ENCODE results near the gene ZWILCH.
"Not testable (repeated sequence)": the region's sequence is repeated elsewhere in the genome, so short reads cannot be mapped to it uniquely, and the experiment has no call there.

The ZWILCH gene

DNA sequence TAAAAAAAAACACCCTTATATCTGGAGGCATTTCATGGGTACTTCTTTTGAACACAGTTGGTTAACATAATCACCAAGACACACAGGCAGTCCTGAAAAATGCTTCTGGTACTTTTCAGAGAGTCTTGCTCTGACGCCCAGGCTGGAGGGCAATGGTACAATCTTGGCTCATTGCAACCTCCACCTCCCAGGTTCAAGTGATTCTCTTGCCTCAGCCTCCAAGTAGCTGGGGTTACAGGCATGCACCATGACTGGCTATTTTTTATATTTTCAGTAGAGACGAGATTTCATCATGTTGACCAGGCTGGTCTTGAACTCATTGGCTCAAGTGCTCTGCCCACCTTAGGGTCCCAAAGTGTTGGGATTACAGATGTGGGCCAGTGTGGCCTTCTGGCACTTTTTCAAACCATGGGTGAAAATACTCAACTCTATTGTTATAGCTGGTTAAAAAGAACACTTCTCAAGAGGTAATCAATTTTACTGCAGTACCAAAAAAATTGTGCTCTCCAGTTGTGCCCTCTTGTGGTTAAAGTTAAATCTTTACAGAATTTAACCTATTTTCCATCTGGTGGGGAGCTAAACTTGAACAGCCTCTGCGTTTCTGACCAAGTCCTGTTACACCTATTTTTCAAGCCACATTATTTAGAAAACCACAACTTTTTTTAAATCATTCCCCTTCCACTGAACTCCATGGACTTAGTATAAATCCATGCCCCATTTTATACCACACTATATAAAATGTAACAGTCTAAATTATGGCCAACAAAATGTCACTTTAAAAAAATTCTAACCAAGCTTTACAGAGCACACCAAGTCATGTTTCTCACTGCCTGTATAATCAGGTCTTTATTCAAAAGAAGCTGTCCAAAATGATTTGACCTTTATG, 6.4 kb upstream of the ZWILCH start:
- Mint-ChIP-seq H3K4me3 (peak overlapping the region; percentile 28), H3K4me1 (ENCODE audit: low read depth) (peaks cover 35% of the 10 kb centered on the region), H3K9me3 (no peaks in the 10 kb centered on the region), H3K27ac (peak overlapping the region; percentile 96), H3K27me3 (ENCODE audit: low read depth) (no peaks in the 10 kb centered on the region), H3K36me3 (ENCODE audit: low read depth) (peaks cover 82% of the 10 kb centered on the region)
- no peak for DNase-seq (ENCODE audit: low spot score)

DNA sequence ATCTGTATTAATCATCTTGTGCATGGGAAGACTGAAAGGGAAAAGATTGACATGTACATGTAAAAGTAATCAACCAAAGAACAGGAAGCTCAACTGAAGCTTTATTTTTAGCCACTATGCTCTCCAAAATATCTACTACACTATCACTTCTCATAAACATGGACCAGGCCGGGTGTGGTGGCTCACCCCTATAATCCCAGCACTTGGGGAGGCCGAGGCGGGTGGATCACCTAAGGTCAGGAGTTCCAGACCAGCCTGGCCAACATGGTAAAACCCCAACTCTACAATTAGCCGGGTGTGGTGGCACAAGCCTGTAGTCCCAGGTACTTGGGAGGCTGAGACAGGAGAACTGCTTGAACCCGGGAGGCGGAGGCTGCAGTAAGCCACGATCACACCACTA, 4.8 kb upstream of the ZWILCH start:
- peaks cover 80% of the 10 kb centered on the region for H3K36me3 Mint-ChIP-seq (ENCODE audit: low read depth)
- H3K4me1 Mint-ChIP-seq (ENCODE audit: low read depth) = peaks cover 31% of the 10 kb centered on the region

DNA sequence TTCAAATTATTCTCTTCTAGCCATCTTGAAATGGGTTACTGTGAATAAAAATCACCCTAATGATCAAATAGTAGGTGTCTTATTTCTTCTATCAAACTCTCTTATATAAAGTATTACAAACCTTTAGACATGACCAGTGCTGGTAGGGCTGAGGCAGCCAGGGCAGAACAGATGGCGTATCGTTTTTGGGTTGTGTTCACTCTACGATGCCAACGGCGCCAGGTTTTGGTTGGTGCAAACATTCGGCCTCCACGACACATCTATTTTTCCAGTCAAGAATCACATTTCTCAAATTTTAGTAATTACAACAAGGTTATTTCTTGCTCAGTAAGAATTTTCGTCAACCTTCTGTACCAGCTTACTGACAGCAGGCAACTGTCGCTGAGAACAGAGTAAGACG, 2.6 kb upstream of the ZWILCH start:
- peaks cover 35% of the 10 kb centered on the region for H3K4me1 Mint-ChIP-seq (ENCODE audit: low read depth)
- DNase-seq (ENCODE audit: low spot score) = no peak
- peaks cover 69% of the 10 kb centered on the region for H3K36me3 Mint-ChIP-seq (ENCODE audit: low read depth)
- no peaks in the 10 kb centered on the region for H3K9me3 Mint-ChIP-seq
- H3K4me3 Mint-ChIP-seq = peak overlapping the region; percentile 100
- peak overlapping the region; percentile 74 for H3K27ac Mint-ChIP-seq
- H3K27me3 Mint-ChIP-seq (ENCODE audit: low read depth) = no peaks in the 10 kb centered on the region

More for the DNA sequence above, 4.8 kb upstream of the ZWILCH start:
- H3K27me3 Mint-ChIP-seq (ENCODE audit: low read depth); H3K4me3 Mint-ChIP-seq; H3K27ac Mint-ChIP-seq; H3K9me3 Mint-ChIP-seq; DNase-seq (ENCODE audit: low spot score): not testable (repeated sequence)

DNA sequence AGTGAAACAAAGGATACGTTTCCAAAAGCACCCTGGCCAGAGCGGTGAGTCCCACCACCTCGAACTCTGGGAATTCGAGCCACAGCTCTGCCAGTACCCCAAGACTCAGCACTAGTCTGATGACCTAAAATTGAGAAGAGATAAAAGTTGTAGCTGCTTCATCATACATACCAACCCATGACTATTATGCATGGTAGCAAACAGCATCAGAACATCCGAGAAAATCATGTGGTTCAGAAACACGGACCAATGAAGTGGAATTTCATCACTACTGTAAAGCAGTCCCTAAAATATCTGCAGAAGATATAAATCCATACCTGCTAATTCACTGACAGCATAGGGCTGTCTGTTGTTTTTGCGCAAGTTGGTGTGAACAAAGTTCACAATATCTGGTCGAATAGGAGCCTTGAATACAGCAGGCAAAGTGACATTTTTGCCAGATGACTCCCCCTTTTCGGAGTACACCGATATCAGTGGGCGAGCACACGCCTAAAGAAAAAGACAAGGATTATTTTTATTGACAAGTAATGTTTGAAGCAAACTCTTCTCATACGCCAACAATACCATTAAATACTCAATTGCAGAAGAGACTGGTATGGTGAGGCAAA, 2.0 kb upstream of the ZWILCH start:
- Mint-ChIP-seq H3K36me3 (ENCODE audit: low read depth) (peaks cover 62% of the 10 kb centered on the region), H3K4me3 (peak overlapping the region; percentile 100), H3K27ac (peak overlapping the region; percentile 99), H3K4me1 (ENCODE audit: low read depth) (peaks cover 38% of the 10 kb centered on the region)
- H3K27me3 Mint-ChIP-seq (ENCODE audit: low read depth); H3K9me3 Mint-ChIP-seq; DNase-seq (ENCODE audit: low spot score): not testable (repeated sequence)

DNA sequence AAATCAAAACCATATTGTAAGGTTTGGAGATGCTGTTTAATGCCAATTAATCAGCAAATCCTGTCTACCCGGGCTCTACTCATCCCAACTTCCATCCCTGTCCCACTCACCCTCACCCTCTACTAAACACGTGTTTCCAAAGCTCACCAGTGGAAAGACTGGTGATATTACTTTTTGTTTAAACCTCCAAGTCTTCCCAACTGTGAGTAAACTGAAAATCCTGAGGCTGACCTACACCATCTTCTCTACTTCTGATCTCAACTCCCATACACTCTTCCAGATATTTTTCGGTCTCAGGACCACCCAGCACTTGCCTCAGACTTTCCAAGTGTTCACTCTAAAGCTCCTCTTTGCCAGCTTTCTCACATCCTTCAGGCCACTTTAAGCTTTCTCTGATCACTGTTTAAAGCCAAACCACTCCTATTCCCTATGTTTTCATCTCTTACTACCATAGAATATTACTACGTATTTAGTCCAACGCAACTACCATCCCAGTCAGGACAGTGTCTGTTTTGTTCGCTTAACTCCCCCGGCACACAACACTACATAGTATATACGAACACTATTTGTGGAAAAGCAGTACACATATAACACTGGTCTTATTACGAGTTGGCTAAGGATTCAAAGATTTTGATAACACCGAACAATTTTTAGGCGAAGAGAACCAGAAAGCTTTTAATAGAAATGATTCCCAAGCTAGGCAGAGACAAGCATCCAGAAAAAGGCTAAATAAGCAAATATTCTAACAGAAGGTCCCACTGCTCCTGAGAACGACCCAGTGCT, 1.2 kb upstream of the ZWILCH start:
- Mint-ChIP-seq H3K4me1 (ENCODE audit: low read depth) (peaks cover 43% of the 10 kb centered on the region), H3K36me3 (ENCODE audit: low read depth) (peaks cover 56% of the 10 kb centered on the region)
- no peak for DNase-seq (ENCODE audit: low spot score)

DNA sequence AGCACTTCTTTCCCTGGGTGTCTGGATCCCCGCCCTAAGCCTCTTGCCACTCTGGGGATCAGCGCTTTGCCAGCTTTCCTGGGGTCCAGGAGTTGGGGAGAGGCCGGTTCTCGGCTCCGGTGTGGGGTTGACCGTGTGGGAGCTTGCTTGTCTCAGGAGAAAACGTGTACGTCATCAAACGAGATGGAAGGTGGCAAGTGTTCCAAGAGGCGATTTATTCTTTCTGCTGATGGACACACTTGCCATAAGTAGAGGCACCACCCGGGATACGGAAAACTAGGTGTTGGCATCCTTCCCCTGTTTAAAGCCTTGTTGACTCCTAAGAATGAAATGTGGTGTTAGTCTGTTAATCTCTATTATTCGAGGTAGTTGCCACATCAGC, 295 bp downstream of the ZWILCH start:
- no peaks in the 10 kb centered on the region for H3K9me3 Mint-ChIP-seq
- H3K27me3 Mint-ChIP-seq (ENCODE audit: low read depth) = no peaks in the 10 kb centered on the region
- DNase-seq (ENCODE audit: low spot score) = no peak
- peak overlapping the region; percentile 100 for H3K4me3 Mint-ChIP-seq
- peaks cover 37% of the 10 kb centered on the region for H3K4me1 Mint-ChIP-seq (ENCODE audit: low read depth)
- H3K36me3 Mint-ChIP-seq (ENCODE audit: low read depth) = peaks cover 46% of the 10 kb centered on the region
- peak overlapping the region; percentile 99 for H3K27ac Mint-ChIP-seq

More for the DNA sequence above, 1.2 kb upstream of the ZWILCH start:
- peak overlapping the region; percentile 99 for H3K27ac Mint-ChIP-seq
- H3K27me3 Mint-ChIP-seq (ENCODE audit: low read depth) = no peaks in the 10 kb centered on the region
- H3K9me3 Mint-ChIP-seq = no peaks in the 10 kb centered on the region
- H3K4me3 Mint-ChIP-seq = peak overlapping the region; percentile 100

DNA sequence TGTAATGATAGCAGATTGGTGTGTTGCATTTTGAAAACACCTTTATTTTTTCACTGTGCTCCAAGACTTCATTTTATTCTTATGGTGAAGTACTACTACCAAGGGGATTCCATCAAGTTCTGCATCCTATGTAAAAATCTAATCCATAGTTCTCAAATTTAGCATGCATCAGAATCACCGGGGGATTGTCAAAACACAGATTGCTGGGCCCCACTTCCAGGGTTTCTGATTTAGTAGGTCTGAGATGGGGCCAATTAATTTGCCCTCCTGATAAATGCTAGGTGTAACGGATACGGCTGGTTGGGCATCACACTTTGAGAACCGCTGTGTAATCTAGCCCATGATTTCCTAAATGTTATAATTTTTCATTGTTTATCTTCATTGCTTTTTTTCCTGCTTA, 692 bp downstream of the ZWILCH start:
- H3K4me1 Mint-ChIP-seq (ENCODE audit: low read depth) = peaks cover 37% of the 10 kb centered on the region
- H3K9me3 Mint-ChIP-seq = no peaks in the 10 kb centered on the region
- H3K36me3 Mint-ChIP-seq (ENCODE audit: low read depth) = peaks cover 44% of the 10 kb centered on the region

DNA sequence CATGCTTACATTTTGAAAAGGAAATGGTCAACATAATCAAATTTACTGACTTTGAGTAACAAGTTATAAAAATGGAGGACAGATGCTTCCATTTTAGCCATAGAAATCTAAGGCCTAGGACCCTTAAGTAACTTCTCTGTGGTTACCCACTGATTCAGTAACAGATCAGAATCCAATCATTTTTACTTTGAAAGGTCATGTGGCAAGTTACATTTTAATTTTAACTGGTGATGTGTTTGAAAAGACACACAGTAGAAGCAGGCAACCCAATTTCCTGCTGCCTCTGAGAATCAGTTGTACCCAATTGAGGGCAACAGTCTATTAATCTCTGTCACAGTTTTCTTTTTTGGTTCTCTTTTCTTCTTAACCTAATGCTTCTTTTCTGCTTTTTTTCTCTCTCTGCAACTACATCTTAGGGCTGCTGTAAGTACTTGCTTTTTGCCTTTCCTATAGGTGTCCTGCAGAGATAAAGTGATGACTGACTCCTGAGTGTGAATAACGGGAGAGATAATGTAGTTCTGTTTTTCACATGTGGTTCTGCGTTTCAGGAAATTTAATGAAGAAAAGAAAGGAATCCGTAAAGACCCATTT, 3.3 kb downstream of the ZWILCH start:
- Mint-ChIP-seq H3K9me3 (no peaks in the 10 kb centered on the region), H3K27ac (peak overlapping the region; percentile 33), H3K4me3 (no peak overlapping the region), H3K36me3 (ENCODE audit: low read depth) (peaks cover 21% of the 10 kb centered on the region), H3K27me3 (ENCODE audit: low read depth) (no peaks in the 10 kb centered on the region), H3K4me1 (ENCODE audit: low read depth) (peaks cover 28% of the 10 kb centered on the region)
- DNase-seq (ENCODE audit: low spot score) = no peak

More for the DNA sequence above, 692 bp downstream of the ZWILCH start:
- no peaks in the 10 kb centered on the region for H3K27me3 Mint-ChIP-seq (ENCODE audit: low read depth)
- peak overlapping the region; percentile 99 for H3K27ac Mint-ChIP-seq
- DNase-seq (ENCODE audit: low spot score) = no peak
- H3K4me3 Mint-ChIP-seq = peak overlapping the region; percentile 100

DNA sequence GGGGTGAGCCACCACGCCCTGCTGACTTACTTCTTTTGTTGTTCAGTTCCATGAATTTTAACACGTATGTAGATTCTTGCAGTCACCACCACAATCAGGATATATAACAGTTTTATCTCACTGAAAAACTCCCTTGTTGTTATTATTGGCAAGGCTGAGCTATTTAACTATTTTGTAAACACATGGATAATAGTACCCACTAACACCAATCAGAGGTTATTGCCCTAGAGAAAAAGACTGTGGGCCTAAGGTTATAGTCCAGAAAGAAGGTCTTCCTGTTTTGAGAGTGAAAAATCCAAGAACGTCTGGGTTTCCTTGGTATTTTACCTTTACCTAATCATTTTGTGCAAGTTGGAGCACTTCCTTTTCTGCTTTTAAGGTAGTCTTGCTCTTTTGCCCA, 9.5 kb downstream of the ZWILCH start:
- Mint-ChIP-seq H3K27me3 (ENCODE audit: low read depth) (no peaks in the 10 kb centered on the region), H3K27ac (no peak overlapping the region), H3K9me3 (no peaks in the 10 kb centered on the region), H3K36me3 (ENCODE audit: low read depth) (peaks cover 22% of the 10 kb centered on the region), H3K4me3 (no peak overlapping the region), H3K4me1 (ENCODE audit: low read depth) (peaks cover 3% of the 10 kb centered on the region)
- DNase-seq (ENCODE audit: low spot score) = no peak

DNA sequence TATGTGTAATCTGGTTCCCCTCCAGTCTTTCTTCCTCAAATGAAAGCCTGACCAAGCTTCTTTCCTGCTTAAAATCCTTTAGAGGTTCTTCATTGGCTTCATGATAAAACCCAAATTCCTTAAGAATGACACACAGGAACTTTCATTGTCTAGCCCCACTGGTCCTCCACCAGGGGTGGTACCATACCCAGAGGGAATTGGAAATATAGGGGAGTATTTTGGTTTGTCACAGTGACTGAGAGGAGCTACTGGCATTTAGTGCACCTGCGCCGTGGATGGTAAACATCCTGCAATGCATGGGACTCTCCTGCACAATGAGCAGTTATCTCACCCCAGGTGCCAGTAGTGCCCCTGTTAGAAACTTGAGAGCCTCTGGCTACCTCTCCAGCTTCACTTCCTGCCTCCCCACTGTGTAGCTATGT, 10.8 kb downstream of the ZWILCH start:
- no peak for DNase-seq (ENCODE audit: low spot score)
- Mint-ChIP-seq H3K27ac (no peak overlapping the region), H3K9me3 (no peaks in the 10 kb centered on the region), H3K4me1 (ENCODE audit: low read depth) (peaks cover 3% of the 10 kb centered on the region), H3K36me3 (ENCODE audit: low read depth) (peaks cover 21% of the 10 kb centered on the region), H3K27me3 (ENCODE audit: low read depth) (no peaks in the 10 kb centered on the region), H3K4me3 (no peak overlapping the region)

DNA sequence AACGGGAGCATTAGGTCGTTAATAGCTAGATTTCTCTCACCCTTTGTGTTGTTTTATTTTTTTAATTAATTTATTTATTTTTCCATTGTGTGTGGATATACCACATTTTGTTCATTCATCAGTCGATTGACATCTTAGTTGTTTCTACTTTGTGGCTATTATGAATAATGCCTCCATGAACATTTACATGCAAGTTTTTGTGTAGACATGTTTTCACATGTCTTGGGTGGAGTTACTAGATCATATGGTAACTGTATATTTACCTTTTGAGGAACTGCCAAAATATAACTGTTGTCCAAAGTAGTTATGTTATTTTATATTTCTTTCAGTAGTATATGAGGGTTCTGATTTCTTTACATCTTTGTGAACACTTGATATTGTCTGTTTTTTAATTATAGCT, 18.8 kb downstream of the ZWILCH start:
- Mint-ChIP-seq H3K4me1 (ENCODE audit: low read depth) (peaks cover 7% of the 10 kb centered on the region), H3K9me3 (no peaks in the 10 kb centered on the region), H3K27me3 (ENCODE audit: low read depth) (no peaks in the 10 kb centered on the region), H3K36me3 (ENCODE audit: low read depth) (peaks cover 24% of the 10 kb centered on the region), H3K4me3 (no peak overlapping the region), H3K27ac (no peak overlapping the region)
- no peak for DNase-seq (ENCODE audit: low spot score)

DNA sequence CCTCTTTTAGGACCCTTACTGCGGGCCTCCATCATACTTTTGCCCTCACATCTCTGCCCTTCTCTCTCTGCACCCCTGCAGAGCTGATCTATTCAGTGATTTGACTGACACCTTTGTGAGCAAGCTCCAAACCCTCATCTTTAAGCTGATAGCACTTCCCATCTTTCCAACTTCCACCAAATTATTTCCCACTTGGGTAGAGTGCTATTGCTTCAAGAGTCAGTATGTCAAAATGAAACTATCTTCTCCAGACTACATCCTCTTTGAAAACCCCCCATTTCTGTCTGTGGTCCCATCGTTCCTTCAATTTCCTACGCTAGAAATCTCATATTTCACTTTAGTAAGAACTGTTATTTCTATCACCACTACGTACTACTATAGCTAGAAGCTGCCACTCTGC, 19.7 kb downstream of the ZWILCH start:
- H3K27ac Mint-ChIP-seq = no peak overlapping the region
- H3K9me3 Mint-ChIP-seq = no peaks in the 10 kb centered on the region
- DNase-seq (ENCODE audit: low spot score) = no peak
- no peaks in the 10 kb centered on the region for H3K27me3 Mint-ChIP-seq (ENCODE audit: low read depth)
- peaks cover 5% of the 10 kb centered on the region for H3K4me1 Mint-ChIP-seq (ENCODE audit: low read depth)
- peaks cover 28% of the 10 kb centered on the region for H3K36me3 Mint-ChIP-seq (ENCODE audit: low read depth)
- no peak overlapping the region for H3K4me3 Mint-ChIP-seq

DNA sequence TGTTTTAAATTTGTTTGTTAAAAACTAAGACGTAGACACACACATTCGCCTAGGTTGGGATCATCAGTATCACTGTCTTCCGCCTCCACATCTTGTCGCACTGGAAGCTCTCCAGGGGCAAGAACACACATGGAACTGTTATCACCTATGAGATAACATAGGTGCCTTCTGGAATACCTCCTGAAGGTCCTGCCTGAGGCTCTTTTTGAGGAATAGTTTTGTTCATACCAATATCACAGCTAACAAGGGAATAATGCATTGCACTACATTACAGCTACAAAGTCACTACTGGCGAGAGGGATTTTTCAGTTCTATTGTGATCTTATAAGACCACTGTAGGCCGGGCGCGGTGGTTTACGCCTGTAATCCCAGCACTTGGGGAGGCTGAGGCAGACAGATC, 29.9 kb downstream of the ZWILCH start:
- no peaks in the 10 kb centered on the region for H3K27me3 Mint-ChIP-seq (ENCODE audit: low read depth)
- no peaks in the 10 kb centered on the region for H3K9me3 Mint-ChIP-seq
- H3K4me1 Mint-ChIP-seq (ENCODE audit: low read depth) = no peaks in the 10 kb centered on the region
- no peak overlapping the region for H3K27ac Mint-ChIP-seq
- no peak for DNase-seq (ENCODE audit: low spot score)
- peaks cover 18% of the 10 kb centered on the region for H3K36me3 Mint-ChIP-seq (ENCODE audit: low read depth)
- H3K4me3 Mint-ChIP-seq = no peak overlapping the region

Data from T-helper 2 cell treated with Interferon-gamma antibody and Interleukin-4, amounts not matched to agents 5 μg/mL and 100 μg/mL, for 36 hours (primary cell).